GM20000 (cell line): ENCODE results near the gene BRD1.

Experiments used
- DNase-seq: peaks from one replicate; pipeline ENCODE4 v3.0.0; 2012; ENCODE audit warnings: low spot score
- TF ChIP-seq, protein P1 (sequence below): IDR thresholded peaks from 2 replicates; pipeline ENCODE4 v1.5.1; 2012; ENCODE audit warnings: mild to moderate bottlenecking, control low read depth; ENCODE audit errors: extremely low read depth, missing control alignments

Gene BRD1

DNA sequence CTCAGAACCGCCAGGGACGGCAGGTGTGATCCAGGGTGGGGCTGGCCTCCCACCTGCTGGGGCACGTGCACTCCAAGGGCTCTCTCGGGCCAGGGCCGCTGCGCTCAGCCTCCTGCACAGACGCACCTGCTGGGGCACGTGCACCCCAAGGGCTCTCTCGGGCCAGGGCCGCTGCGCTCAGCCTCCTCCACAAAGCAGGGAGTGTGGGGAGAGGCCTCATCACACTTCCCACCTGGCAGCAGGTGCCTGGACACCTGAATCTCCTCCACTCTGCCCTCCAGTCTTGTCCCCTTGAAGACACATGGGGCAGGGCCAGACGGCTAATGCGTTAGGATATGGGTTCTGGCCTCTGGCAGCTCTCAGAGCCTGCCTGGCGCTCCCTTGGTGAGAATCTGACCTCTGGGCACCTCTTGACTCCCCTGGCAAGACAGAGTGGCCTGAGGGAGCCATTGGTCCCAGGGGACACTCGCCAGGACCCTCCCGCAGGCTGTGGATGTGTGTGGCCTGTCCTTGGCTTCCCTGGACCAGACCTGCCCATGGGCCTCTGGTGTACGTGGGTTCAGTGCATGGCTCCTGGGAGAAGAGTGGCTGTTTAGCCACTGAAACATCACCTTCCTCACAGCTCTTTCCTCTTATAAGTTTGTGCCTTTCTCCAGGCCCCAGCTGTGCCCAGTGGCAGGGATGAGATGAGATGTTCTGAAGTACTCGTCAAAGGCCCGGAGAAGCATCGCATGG, 73.5 kb downstream of the BRD1 start:
- DNase-seq: peak; percentile 39
- TF ChIP-seq, protein P1, sequence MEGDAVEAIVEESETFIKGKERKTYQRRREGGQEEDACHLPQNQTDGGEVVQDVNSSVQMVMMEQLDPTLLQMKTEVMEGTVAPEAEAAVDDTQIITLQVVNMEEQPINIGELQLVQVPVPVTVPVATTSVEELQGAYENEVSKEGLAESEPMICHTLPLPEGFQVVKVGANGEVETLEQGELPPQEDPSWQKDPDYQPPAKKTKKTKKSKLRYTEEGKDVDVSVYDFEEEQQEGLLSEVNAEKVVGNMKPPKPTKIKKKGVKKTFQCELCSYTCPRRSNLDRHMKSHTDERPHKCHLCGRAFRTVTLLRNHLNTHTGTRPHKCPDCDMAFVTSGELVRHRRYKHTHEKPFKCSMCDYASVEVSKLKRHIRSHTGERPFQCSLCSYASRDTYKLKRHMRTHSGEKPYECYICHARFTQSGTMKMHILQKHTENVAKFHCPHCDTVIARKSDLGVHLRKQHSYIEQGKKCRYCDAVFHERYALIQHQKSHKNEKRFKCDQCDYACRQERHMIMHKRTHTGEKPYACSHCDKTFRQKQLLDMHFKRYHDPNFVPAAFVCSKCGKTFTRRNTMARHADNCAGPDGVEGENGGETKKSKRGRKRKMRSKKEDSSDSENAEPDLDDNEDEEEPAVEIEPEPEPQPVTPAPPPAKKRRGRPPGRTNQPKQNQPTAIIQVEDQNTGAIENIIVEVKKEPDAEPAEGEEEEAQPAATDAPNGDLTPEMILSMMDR: no peak

DNA sequence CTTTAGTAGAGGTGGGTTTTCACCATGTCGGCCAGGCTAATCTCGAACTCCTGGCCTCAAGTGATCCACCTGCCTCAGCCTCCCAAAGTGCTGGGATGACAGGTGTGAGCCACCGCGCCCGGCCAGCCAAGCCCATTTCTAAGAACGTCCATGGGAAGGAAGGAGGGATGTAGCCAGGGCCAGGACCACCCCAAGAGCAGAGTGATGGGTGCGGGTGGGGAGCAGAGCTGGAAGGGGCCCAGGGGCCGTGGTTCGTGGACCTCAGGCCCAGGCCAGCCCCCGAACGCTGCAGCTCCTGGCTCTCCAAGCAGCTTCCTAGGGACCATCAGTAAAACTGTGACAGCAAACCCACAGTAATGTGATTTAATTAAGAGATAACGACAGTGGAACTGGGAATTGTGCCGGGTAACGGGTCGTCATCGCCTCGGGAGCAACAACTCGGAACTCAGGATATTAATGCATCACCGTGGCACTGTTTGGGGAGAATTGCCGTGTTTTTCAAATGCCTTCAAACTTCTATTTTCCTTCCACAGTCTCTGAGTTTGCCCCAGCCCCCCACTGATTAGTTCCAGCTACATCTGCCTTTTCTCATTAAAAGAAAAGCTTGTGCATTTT, 74.3 kb downstream of the BRD1 start:
- no peak for DNase-seq
- TF ChIP-seq, protein P1: no peak

DNA sequence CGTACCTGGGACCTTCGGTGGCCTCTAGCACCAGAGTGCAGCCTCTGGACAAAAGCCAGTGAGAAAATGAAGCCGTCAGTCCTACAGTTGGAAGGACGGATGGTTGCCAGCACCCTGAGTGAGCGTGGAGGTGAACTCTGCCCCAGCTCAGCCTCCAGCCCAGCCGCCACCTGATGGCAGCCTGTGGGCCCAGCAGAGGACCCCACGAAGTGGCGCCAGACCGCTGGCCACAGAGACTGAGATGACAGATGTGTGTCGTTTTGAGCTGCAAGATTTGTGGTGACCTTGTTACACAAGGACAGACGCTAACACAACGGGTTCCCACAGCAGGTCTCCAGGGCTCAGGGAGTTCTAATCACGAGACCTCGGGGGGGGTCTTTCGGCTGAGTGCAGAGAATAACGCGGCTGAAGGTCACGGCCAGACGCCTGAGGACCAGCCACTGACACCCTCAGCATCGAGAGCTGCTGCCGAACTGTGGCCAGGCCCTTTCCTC, 75.0 kb downstream of the BRD1 start:
- no peak for DNase-seq
- TF ChIP-seq, protein P1: no peak

DNA sequence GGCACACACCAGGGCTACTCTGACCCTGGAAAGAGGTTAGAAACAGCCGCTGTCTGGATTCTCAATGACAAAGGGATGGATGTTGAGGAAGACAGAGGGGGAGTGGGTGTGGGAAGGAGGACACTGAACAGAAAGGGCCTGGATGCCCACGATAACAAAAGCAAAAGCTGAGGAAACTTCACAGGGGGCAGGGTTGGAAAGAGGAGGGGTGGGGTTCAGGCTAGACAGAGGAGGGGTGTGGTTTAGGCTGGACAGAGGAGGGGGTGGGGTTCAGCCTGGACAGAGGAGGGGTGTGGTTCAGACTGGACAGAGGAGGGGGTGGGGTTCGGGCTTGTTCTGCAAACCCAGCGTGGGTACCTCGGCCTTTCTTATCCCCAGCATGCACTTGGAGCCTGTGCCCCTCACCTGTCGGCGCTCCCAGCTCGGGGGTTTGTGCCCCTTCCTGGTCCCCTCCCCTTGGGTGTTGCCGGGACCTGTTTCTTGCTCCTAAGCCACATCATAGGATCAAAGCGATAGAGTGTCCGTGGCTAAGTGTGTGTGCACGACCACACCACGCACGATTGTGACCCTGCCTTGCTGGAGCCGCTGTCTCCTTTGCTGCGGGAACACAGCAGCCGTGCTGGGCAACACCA, 75.6 kb downstream of the BRD1 start:
- peak; percentile 22 for DNase-seq

DNA sequence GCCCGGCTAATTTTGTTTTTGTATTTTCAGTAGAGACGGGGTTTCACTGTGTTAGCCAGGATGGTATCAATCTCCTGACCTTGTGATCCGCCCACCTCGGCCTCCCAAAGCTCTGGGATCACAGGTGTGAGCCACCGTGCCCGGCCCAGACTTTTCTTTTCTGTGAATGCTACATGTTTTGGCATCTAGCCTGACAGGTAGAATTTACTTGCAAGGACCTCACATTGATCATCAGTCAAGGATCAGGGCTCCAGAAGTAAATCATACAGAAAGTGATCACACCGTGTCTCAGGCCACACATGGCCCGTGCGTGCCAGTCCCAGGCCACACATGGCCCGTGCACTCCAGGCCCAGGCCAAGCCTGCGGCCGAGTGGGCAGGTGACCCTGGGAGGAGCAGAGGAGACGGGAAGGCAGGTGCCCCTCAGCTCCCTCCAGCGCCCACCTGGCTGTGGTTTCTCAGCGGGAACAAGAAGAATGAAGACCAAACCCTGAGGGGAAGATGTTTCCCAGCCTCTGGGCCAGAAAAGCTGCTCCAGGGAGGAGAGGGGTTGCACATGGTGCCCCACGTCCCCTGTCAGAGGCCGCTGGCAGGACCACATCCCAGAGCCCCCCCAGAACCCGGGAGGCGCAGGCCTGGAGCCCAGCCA, 76.2 kb downstream of the BRD1 start:
- DNase-seq: peak; percentile 25
- TF ChIP-seq, protein P1: no peak

More for the DNA sequence above, 75.6 kb downstream of the BRD1 start:
- TF ChIP-seq, protein P1: no peak

DNA sequence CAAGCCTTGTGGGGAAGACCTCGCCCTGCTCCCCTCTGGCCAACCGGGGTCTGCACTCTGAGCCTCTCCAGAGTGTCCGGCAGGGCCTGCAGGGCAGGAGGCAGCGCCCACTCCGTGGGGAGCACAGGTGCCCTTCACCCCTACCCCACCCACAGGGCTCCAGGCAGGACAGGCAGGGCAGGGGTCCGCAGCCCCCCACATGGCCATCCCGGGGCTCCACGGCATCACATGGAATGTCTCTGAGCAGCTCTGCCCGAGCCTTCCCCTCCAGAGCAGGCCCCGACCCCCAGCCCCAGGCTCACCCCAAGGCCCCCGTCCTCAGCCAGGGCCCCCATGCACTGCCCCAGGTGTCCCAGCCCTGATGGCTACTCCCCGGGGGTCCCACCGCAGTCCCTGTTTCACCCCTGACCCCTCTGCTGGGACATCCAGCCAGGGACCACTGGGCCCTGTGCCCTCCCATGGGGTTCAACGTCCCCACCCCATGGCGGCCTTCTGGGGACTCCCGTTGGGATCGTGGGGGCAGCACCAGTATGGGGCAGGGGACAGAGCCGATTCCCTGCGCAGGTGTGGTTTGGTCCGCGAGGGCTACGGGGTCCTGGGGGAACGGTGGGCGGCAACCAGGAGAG, 77.7 kb downstream of the BRD1 start:
- TF ChIP-seq, protein P1: no peak
- peak; percentile 36 for DNase-seq
